GM15510 (cell line): ENCODE data around the gene COL4A2.

Experiments
- POLR2A ChIP-seq: IDR thresholded peaks from 3 replicates; pipeline ENCODE4 v1.6.1; 2011; ENCODE audit warnings: borderline replicate concordance; ENCODE audit not compliant: insufficient read length; ENCODE audit errors: extremely low read depth

Gene COL4A2

DNA sequence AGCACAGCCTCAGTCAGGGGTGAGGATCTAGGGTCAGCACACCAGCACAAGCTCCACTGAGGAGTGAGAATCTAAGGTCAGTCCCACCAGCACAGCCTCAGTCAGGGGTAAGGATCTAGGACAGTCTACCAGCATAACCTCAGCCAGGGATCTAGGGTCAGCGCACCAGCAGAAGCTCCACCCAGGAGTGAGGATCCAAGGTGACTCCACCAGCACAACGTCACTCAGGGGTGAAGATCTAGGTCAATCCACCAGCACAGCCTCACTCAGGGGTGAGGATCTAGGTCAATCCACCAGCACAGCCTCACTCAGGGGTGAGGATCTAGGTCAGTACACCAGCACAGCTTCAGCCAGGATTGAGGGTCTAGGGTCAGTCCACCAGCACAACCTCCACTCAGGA is 189.9 kb downstream of the COL4A2 start:
- no peak for TF ChIP-seq POLR2A

- TF ChIP-seq POLR2A = no peak
These were observed 191.2 kb downstream of the COL4A2 start for GRCh38 chr13:110498327-110498726.

DNA sequence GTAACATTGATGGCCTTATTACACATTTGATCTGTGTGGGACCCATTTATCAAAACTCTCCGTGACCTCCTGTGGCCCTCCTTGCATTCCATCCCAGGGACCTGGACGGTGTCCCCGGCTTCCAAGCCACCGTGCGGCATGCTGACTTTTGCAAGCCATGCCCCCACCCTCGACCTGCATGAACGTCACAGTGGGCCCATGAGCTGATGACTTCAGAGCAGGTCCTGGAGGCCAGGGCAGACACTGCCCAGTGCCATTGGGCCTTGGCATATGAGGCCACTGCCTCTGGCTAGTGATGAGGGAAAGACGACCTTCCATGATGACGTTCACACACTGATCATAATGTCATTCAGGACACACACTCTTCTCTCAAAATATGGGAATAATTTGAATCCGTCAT is 191.7 kb downstream of the COL4A2 start:
- no peak for TF ChIP-seq POLR2A

GRCh38 chr13:110499621-110500281 is 192.7 kb downstream of the COL4A2 start:
- no peak for TF ChIP-seq POLR2A

DNA sequence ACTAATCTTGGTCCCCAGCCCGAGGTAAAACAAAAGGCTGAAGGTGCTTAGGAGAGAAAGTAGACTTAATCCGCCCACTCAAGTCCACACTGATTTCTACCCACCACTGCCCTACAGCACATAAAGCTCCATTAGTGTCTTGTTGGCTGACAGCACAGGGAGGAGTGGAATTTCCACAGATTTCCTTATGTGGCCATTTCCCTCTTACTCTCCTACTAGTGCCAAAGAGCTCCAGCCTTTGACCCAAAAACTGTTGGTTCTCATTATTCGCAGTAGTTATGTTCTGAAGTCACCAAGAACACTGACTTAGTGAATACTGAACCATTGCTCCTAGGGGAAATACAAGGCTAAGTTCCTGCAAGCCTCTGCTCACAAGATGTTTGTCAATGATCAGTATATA is 193.3 kb downstream of the COL4A2 start:
- no peak for TF ChIP-seq POLR2A

DNA sequence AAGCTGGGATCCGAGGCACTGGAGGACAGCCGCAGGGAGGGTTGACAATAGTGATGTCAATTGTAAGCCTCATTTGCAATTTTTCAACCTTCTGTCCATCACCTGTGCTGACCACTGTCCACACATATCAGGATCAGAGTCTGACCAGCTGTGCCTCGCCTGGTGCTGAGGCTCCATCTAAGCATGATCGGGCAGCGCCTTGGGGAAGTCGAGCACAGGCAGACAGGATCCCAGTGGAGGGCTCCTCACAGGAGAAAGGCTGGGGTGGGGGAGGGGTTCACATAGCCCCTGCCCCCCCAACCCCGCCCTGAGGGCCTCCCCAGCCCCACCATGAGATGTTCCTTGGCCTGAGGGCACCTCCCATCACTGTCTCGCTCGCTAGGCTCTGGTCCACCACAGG is 194.1 kb downstream of the COL4A2 start:
- TF ChIP-seq POLR2A = no peak

- TF ChIP-seq POLR2A = no peak
These were observed 196.2 kb downstream of the COL4A2 start for GRCh38 chr13:110503037-110503901.

GRCh38 chr13:110503979-110504499 is 197.0 kb downstream of the COL4A2 start:
- no peak for TF ChIP-seq POLR2A

DNA sequence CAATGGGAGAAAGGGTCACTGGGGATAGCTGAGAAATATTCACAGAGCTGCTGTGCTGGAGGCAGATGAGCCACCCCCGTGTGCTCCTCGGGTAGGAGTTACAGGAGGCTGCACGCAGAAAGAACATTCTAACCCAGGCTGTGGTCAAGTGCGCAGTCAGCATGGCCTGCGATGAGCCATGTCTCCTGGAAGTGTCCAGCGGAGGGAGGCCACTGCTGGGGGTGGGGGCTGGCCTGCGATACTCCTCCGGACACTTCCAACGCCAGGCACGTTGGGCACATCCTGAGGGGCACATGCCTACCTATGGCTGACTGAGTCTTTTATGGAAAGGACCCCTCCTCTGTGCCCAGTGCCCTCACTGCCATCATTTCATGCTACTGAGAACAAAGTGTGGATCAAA is 198.5 kb downstream of the COL4A2 start:
- TF ChIP-seq POLR2A = no peak

- TF ChIP-seq POLR2A = no peak
These were observed 199.3 kb downstream of the COL4A2 start for GRCh38 chr13:110506396-110506795.

DNA sequence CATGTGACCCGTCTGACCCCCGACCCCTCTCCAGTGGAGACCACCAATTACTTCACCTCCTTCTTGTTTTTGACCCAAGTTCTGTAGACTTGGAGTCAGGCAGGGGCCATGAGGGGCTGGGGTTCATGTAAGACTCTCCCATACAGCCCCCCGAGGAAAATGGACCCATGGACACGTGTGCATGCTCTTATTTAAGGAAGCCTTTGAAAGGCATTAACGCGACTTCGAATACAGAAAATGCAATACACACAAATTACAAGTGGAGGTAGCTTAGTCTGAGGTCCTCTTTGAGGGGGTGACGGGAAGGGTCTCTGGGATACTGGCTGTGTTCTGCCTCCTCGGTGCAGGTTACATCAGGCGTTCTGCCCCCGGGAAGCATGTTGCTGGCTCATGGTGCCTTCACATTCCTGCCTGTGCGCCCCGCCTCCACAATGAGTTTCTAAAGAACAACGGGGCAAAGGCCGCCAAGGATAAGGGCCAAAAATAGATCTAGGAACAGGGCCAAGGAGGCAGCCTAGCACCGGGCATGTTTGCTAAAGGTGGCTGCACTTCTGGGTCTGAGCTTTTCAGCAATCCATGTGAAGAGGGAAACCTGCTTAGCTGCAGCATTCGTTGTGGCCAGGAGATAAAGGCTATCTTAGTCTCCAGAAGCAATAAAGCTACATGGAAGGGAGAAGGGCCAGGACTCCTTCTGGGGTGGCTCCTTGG is 199.9 kb downstream of the COL4A2 start:
- TF ChIP-seq POLR2A = no peak

DNA sequence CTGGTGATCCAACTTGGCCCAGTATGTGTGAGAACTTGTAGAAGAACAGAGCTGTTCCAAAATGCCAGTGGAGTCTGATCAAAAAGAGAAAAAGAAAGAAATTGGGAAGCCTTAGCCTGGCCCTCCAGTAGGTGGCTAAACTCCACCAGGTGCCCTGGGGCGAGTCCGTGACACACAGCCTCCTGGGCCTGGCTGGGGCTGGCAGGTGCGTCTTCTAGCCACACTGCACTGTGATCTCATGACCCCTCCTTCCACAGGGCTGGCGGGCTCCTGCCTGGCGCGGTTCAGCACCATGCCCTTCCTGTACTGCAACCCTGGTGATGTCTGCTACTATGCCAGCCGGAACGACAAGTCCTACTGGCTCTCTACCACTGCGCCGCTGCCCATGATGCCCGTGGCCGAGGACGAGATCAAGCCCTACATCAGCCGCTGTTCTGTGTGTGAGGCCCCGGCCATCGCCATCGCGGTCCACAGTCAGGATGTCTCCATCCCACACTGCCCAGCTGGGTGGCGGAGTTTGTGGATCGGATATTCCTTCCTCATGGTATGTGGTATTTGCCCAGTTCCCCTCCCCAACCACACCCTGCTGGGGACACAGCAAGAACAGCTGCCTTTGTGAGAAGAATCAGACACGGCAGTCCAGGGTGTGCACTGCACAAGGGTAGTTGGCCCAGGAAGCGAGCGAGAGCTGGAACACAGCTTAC is 200.7 kb downstream of the COL4A2 start:
- TF ChIP-seq POLR2A = no peak

DNA sequence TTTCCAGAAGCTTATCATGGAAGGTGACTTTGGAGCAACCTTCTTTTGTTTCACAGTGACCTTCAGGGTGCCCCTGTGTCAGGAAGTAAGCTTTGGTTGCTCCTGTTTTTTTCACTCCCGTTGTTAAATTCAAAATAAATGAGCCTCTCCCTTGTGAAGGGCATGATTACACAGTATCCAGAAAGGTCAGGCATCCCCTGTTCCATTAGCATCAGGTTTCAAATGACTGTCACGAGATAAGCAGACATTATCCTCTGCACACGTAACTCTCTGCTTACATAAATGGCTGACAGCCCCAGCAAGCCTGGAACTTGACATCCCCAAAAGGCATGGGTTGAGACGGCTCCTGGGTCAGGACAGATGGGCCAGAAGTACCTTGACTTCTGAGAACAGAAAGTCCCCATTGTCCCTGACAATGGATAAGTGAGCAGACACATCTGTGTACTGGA is 202.4 kb downstream of the COL4A2 start:
- TF ChIP-seq POLR2A = no peak

DNA sequence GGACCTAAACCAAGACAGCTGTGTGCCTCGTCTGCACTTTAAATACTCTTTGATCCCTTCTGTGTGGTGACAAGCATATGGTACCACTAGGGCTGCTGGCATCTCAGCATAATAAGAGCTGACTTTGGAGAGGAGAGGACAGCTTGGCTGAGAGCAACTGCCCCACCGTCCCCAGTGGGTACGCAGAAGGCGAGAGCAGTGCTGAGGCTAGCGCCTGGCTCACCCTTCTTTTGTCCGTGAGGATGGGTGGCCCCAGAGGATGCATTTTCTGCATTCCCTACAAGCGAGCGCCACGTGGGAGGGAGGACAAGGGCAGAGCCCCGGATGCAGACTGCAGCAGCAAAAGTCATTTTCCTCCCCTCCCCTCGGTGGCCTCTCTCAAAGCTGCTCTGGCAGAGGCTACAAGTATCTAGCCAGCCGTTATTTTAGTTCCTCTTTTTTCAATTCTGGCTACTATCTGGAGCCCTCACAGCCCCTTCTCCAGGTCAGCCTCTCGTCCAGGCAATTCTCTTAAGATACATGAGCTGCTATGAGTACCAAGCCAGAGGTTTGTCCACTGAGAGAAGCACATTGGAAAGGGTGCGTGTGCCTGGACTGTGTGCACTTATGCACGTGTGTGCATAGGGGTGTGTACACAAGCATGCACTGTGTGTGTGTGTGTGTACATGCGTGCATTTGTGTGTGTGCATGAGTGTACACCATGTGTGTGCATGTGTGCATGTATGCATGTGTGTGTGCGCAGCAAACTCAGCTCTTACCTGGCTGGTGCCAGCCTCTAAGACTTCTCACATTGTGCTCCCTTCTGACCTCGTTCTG is 203.1 kb downstream of the COL4A2 start:
- TF ChIP-seq POLR2A = no peak
